Activated T-cell treated with anti-CD3 and anti-CD28 coated beads for 24 hours (primary cell): Measurements from ENCODE around the gene GNAT1.
"Not testable (repeated sequence)": the region's sequence is repeated elsewhere in the genome, so short reads cannot be mapped to it uniquely, and the experiment has no call there.

Source experiments
- DNase-seq: peaks from one replicate; pipeline ENCODE4 v3.0.0-alpha.2; 2020; ENCODE audit warnings: low read depth

Gene GNAT1

GRCh38 chr3:50203809-50204803 lies 12.7 kb downstream of the GNAT1 start:
- no peak for DNase-seq

- no peak for DNase-seq
Measured at GRCh38 chr3:50204804-50205412, 13.5 kb downstream of the GNAT1 start, which contains the start of gene SLC38A3. TSS of gene SLC38A3 (plus strand) at chr3:50205271. CDS start at chr3:50214200, 8,929 bp downstream.

GRCh38 chr3:50205413-50206276 lies 14.2 kb downstream of the GNAT1 start:
- DNase-seq: no peak

GRCh38 chr3:50207359-50208042 lies 16.1 kb downstream of the GNAT1 start:
- DNase-seq: no peak

GRCh38 chr3:50208677-50209344 lies 17.4 kb downstream of the GNAT1 start:
- no peak for DNase-seq

GRCh38 chr3:50210176-50210509 lies 18.7 kb downstream of the GNAT1 start:
- no peak for DNase-seq

- DNase-seq: no peak
Measured at GRCh38 chr3:50210510-50211367, 19.3 kb downstream of the GNAT1 start.

GRCh38 chr3:50211368-50211717 lies 19.9 kb downstream of the GNAT1 start:
- not testable (repeated sequence) for DNase-seq

- DNase-seq: no peak
Measured at GRCh38 chr3:50211930-50212329, 20.5 kb downstream of the GNAT1 start.

- DNase-seq: no peak
Measured at GRCh38 chr3:50212502-50212901, 21.1 kb downstream of the GNAT1 start.

- no peak for DNase-seq
Measured at GRCh38 chr3:50212971-50213370, 21.6 kb downstream of the GNAT1 start.

GRCh38 chr3:50213373-50213772 lies 22.0 kb downstream of the GNAT1 start:
- no peak for DNase-seq

GRCh38 chr3:50214824-50215223 lies 23.4 kb downstream of the GNAT1 start:
- DNase-seq: no peak

GRCh38 chr3:50215529-50215928 lies 24.1 kb downstream of the GNAT1 start:
- DNase-seq: no peak

- no peak for DNase-seq
Measured at GRCh38 chr3:50217681-50218080, 26.3 kb downstream of the GNAT1 start.

GRCh38 chr3:50218448-50218847 lies 27.0 kb downstream of the GNAT1 start:
- no peak for DNase-seq

GRCh38 chr3:50219285-50219684 lies 27.9 kb downstream of the GNAT1 start:
- no peak for DNase-seq

GRCh38 chr3:50220109-50220508 lies 28.7 kb downstream of the GNAT1 start:
- no peak for DNase-seq

GRCh38 chr3:50221051-50221410 lies 29.6 kb downstream of the GNAT1 start:
- DNase-seq: no peak

- DNase-seq: no peak
Measured at GRCh38 chr3:50221411-50222168, 30.2 kb downstream of the GNAT1 start.
